ENCODE results near the gene KCNN3.

The KCNN3 gene

DNA sequence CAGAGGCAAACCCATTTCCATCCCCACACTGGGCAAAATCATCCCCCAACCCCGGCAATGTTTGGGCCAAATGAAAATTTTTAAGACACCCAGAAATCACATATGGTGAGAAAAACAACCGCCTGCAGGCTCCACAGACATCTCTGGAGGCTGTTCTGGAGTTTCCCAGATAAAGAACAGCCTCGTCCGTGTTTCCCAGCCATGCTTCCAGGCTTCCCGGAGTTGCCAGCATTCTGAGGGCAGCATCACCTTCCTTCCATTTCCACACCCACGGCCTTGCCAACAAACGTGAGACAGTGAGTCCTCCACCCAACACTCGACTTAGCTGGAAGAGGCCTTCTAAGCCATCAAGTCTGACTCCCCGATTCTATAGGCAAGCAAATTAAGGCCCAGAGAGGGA is 36.9 kb downstream of the KCNN3 start:
- in situ Hi-C loops (cut with HindIII; ENCODE audit: low sequenced_read_pairs), result no loop called here
- no peak overlapping the region for H3K4me3 ChIP-seq (ENCODE audit: low read depth, low read length)
- DNase-seq (ENCODE audit: low read depth, low spot score), result no peak
- TF ChIP-seq, protein P1, sequence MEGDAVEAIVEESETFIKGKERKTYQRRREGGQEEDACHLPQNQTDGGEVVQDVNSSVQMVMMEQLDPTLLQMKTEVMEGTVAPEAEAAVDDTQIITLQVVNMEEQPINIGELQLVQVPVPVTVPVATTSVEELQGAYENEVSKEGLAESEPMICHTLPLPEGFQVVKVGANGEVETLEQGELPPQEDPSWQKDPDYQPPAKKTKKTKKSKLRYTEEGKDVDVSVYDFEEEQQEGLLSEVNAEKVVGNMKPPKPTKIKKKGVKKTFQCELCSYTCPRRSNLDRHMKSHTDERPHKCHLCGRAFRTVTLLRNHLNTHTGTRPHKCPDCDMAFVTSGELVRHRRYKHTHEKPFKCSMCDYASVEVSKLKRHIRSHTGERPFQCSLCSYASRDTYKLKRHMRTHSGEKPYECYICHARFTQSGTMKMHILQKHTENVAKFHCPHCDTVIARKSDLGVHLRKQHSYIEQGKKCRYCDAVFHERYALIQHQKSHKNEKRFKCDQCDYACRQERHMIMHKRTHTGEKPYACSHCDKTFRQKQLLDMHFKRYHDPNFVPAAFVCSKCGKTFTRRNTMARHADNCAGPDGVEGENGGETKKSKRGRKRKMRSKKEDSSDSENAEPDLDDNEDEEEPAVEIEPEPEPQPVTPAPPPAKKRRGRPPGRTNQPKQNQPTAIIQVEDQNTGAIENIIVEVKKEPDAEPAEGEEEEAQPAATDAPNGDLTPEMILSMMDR (IDR thresholded peaks at IDR 0.05; ENCODE audit: low read depth, low read length), result no peak

DNA sequence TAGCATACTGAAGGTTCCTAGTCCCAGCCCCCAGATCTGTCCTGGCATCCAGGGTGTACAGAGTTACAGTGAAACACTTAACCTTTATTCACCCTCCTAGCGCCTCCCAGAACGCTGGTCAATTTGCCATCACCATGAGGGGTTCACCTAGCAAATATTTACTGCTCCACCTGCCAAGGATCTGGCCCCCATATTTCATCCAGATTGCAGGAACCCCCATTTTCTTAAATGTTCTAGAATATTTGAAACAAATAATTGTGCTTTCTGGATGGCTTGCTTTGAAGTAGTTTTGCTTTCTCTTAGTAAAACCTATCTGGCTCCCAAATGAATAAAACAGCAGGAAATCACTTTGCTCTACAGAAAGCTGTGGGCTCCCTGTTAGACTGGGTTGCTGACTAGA is 37.7 kb downstream of the KCNN3 start:
- H3K4me3 ChIP-seq (ENCODE audit: low read depth, low read length), result no peak overlapping the region
- TF ChIP-seq, protein P1 (IDR thresholded peaks at IDR 0.05; ENCODE audit: low read depth, low read length), result no peak
- no peak for DNase-seq (ENCODE audit: low read depth, low spot score)
- in situ Hi-C loops (cut with HindIII; ENCODE audit: low sequenced_read_pairs), result no loop called here

DNA sequence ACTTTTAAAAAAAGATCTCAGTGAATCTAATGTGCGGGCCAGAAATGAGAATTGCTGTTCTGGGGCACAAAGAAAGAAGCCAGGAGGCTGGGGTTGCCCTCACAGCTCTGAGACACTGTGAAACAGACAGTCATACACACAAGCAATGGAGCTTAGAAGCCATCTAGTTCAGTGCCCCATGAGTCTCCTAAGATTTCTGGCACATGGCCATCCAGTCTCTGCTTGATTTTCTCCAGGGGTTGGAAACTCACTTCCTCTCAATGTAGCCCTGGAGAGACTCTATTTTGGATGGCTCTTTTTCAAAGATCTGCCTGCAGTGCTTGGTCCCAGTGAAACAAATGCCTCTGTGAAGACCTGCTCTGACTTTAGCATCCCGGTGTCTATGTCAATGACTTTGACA is 38.6 kb downstream of the KCNN3 start:
- H3K4me3 ChIP-seq (ENCODE audit: low read depth, low read length), result no peak overlapping the region
- TF ChIP-seq, protein P1 (IDR thresholded peaks at IDR 0.05; ENCODE audit: low read depth, low read length), result no peak
- in situ Hi-C loops (cut with HindIII; ENCODE audit: low sequenced_read_pairs), result no loop called here
- no peak for DNase-seq (ENCODE audit: low read depth, low spot score)

DNA sequence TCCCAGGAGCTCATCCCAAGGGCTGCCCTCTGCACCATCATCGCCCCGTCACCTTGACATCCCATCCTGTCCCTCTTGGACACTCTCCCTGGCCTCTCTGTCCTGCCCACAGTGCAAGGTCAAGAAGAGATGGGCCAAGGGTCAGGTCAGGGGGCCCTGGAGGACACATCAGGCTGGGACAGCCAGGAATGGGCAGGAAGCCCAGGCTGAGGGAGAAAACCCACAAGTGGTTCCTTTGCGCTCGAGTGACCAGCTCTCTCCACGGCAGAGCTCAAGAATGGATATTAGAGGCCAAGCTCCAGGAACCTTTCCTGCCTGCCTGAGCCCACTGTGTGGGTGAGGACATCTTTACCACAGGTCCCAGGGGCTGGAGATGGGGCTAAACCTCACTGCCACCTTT is 41.0 kb downstream of the KCNN3 start:
- TF ChIP-seq, protein P1 (IDR thresholded peaks at IDR 0.05; ENCODE audit: low read depth, low read length), result no peak
- DNase-seq (ENCODE audit: low read depth, low spot score), result no peak
- in situ Hi-C loops (cut with HindIII; ENCODE audit: low sequenced_read_pairs), result no loop called here
- H3K4me3 ChIP-seq (ENCODE audit: low read depth, low read length), result no peak overlapping the region

DNA sequence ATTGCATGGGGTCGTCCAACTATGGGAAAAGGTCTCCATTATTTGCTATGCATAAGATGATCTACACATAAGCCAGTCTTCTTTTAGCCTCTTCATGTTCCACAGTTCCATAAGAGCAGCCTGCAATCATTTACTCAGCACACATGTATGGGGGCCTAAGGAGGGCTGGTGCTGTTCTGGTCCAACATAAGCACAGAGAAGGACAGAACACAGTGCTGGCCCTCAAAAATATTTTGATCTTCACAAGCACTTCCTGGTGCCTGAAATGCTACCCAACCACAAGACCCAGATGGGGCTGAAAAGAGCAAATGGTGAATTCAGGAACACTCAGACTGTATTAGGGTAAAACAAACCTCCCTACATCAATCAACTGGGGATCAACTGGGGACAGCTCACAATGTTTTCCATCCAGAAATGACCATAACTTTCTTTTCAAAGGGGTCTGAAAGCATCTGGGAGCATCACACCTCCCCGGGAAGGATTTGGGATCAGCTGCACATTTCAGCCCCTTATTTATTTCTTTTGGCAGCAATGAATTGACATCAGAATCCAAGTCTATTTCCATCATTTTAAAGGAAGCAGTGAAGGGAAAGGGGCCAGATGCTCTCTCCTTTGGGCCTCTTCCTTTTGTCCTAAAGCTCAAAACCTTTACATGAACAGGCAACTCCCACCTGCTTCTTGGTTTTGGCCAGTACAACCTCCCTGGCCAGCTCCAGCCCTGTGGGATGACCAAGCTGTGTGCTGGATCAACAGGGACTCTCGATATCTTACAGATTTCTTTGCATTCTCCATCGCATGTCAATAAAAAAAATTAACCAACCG is 45.7 kb downstream of the KCNN3 start:
- H3K4me3 ChIP-seq (ENCODE audit: low read depth, low read length), result no peak overlapping the region
- in situ Hi-C loops (cut with HindIII; ENCODE audit: low sequenced_read_pairs), result no loop called here
- TF ChIP-seq, protein P1 (IDR thresholded peaks at IDR 0.05; ENCODE audit: low read depth, low read length), result no peak
- no peak for DNase-seq (ENCODE audit: low read depth, low spot score)

DNA sequence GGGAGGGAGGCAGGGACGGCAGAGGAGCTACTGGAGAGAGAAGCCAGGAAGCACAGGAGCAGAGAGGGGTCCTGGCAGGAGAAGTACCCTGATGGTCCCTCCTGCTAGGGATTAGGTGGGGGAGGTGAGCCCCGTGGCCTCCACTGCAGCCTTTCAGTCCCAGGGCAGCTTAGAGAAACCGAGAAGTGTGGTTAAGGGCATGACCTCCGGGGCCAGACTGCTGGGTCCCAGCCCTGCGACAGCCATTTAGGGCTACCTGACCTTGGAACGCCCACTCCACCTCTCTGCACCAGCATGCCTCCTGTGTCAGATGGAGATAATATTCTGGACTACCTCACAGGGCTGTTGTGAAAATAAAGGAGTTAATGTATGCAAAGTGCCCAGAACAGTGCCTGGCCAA is 47.4 kb downstream of the KCNN3 start:
- no peak for DNase-seq (ENCODE audit: low read depth, low spot score)
- in situ Hi-C loops (cut with HindIII; ENCODE audit: low sequenced_read_pairs), result no loop called here
- TF ChIP-seq, protein P1 (IDR thresholded peaks at IDR 0.05; ENCODE audit: low read depth, low read length), result no peak

More for the DNA sequence above, 47.4 kb downstream of the KCNN3 start:
- no peak overlapping the region for H3K4me3 ChIP-seq (ENCODE audit: low read depth, low read length)
